ENCODE results near the gene KANSL1. TPM values are rescaled to one million over a fixed set of nuclear protein-coding genes. Genes with fewer than 3 reads are reported as not detected.
"Not testable (repeated sequence)": the region's sequence is repeated elsewhere in the genome, so short reads cannot be mapped to it uniquely, and the experiment has no call there.

The KANSL1 gene
- total and polyA plus RNA-seq, 9 of the 15 experiments (the other 6 are each of a cell fraction or from before 2014, with no cell fraction given) = 3.6 to 55.4 (median 31.8) TPM

GRCh38 chr17:46186827-46187235 lies 6.4 kb downstream of the KANSL1 start:
- 0 out of 2 replicates have a peak overlapping the region, but pooled peaks have one; percentile 1 for H3K4me2 ChIP-seq (ENCODE audit: insufficient read depth, low read length)
- BruUV-seq (replicated peaks); H3K36me3 ChIP-seq (ENCODE audit: control insufficient read depth, insufficient read depth, low read length); H3K9me1 ChIP-seq (ENCODE audit: control insufficient read depth, insufficient read depth, low read length); H3K9me3 ChIP-seq (replicated peaks; ENCODE audit: control insufficient read depth, insufficient read depth, low read depth, low read length); in situ Hi-C loops (cut with MboI); H3K4me3 ChIP-seq; H3K27me3 ChIP-seq (ENCODE audit: control insufficient read depth in 2 of 2, insufficient read depth in 2 of 2, low read length in 2 of 2); H2AFZ ChIP-seq (ENCODE audit: low read depth, low read length); H3K27ac ChIP-seq (ENCODE audit: extremely low read depth, low read depth, low read length); H3K9ac ChIP-seq (ENCODE audit: insufficient read depth in 1 of 2, low read depth in 2 of 2, low read length in 2 of 2); TF ChIP-seq REST (CRISPR knock-in tag; IDR thresholded peaks at IDR 0.05; ENCODE audit: low read depth); TEAD4 (CRISPR knock-in tag; IDR thresholded peaks at IDR 0.05; ENCODE audit: borderline replicate concordance): not testable (repeated sequence)
- FAIRE-seq (peak; percentile 55), DNase-seq (ENCODE audit: extremely low read depth in 1 of 4, low spot score in 3 of 4) (peak in 2 of 4 experiments; percentile 64 to 79), ATAC-seq (peak; percentile 67)
- ChIA-PET CTCF (ENCODE audit: low intra/inter-chr PET ratio) (interaction anchor here (2.8 kb wide), 1 partner anchor 142 kb away, joined by 12 read pairs; no protein-coding TSS in a partner anchor), POLR2A (interaction anchor here (0.6 to 4.2 kb wide), 12 partner anchors 9 to 879 kb away, joined by 3 to 49 read pairs (median 4); no protein-coding TSS in a partner anchor)
- peaks cover 57% of the 10 kb centered on the region for H4K20me1 ChIP-seq (replicated peaks; ENCODE audit: control insufficient read depth, insufficient read depth, low read length)
- intact Hi-C loops (cut with micrococcal nuclease) = loop anchor here (2.0 kb wide), 1 partner anchor 142 kb away; no protein-coding TSS in a partner anchor
- peaks cover 100% of the 10 kb centered on the region for H3K79me2 ChIP-seq (ENCODE audit: control insufficient read depth, insufficient read depth, low read length)
- WGBS (ENCODE audit: insufficient coverage, low coverage, missing lambda C conversion rate) = 57% methylated on average over 3 of the region's 3 CpGs
- H3K4me1 ChIP-seq (replicated peaks in 1 of 2; ENCODE audit: control insufficient read depth in 2 of 2, insufficient read depth in 2 of 2, low read length in 2 of 2) = peaks cover 40 to 72% of the 10 kb centered on the region in 2 experiments
- 0 out of 2 replicates have a peak, but pooled peaks have one; percentile 23 for TF ChIP-seq SMARCE1 (IDR thresholded peaks at IDR 0.05)
- peak; percentile 67; the same call in 1 of the 2 replicates for TF ChIP-seq REST (IDR thresholded peaks at IDR 0.05; ENCODE audit: borderline replicate concordance)
- peak; percentile 22; the same call in 1 of the 2 replicates for TF ChIP-seq L3MBTL2 (IDR thresholded peaks at IDR 0.05)
- 0 out of 4 replicates have a peak, but pooled peaks of 1 of the 2 experiments have one; percentile 37 for TF ChIP-seq UBTF (IDR thresholded peaks at IDR 0.05; ENCODE audit: borderline replicate concordance in 1 of 2, low read depth in 2 of 2, low read length in 2 of 2)
- 0 out of 2 replicates have a peak, but pooled peaks have one; percentile 9 for TF ChIP-seq TAF7 (tag; IDR thresholded peaks at IDR 0.05)
- TF ChIP-seq TEAD4 (IDR thresholded peaks at IDR 0.05; ENCODE audit: low read length) = 0 out of 2 replicates have a peak, but pooled peaks have one; percentile 4
- TF ChIP-seq DMBX1 (CRISPR knock-in tag; IDR thresholded peaks at IDR 0.05; ENCODE audit: borderline replicate concordance) = 0 out of 2 replicates have a peak, but pooled peaks have one; percentile 62
- TF ChIP-seq GABPB1 (CRISPR knock-in tag; IDR thresholded peaks at IDR 0.05) = 0 out of 2 replicates have a peak, but pooled peaks have one; percentile 23
- peak; percentile 41 to 78; a peak in 3 of 4 replicates for TF ChIP-seq RAD21 (CRISPR knock-in tag; conservative IDR thresholded peaks at IDR 0.05 in 1 of 2, IDR thresholded peaks at IDR 0.05 in 1 of 2)

Measured in K562 (cell line).